ENCODE results near the gene PDE4B. TPM values are rescaled to one million over a fixed set of nuclear protein-coding genes. Genes with fewer than 3 reads are reported as not detected.

Gene PDE4B
- polyA plus RNA-seq, 1 donor from 2014 or later = 135 TPM

DNA sequence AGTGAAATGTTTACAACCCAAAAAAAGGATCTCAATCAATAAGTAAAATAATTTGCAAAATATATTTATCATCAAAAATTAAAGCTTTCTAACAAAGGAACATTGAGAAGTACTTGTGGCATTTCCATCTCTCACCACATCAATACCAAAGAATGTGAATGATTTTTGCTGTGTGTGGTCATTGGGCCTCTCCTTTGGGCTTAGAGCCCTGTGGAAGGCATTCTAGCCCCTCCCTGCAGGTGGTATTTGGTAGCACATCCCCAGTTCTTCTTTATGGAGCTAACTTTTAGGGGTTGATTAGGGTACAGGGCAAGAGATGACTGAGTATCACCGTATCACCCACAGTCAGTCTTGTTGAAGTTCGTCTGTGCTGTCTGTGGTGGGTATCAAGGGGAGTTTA, 447.1 kb downstream of the PDE4B start:
- no peak overlapping the region for H3K4me2 ChIP-seq (ENCODE audit: low read length)
- H3F3A ChIP-seq (ENCODE audit: insufficient read depth, low read length, poor library complexity, severe bottlenecking) = no peaks in the 10 kb centered on the region
- TF ChIP-seq EP300 (conservative IDR thresholded peaks at IDR 0.05; ENCODE audit: poor library complexity, severe bottlenecking) (no peak), RAD21 (conservative IDR thresholded peaks at IDR 0.05) (no peak), SMC3 (conservative IDR thresholded peaks at IDR 0.05; ENCODE audit: poor library complexity) (no peak), POLR2AphosphoS5 (IDR thresholded peaks at IDR 0.05) (no peak), MXI1 (conservative IDR thresholded peaks at IDR 0.05; ENCODE audit: poor library complexity, severe bottlenecking) (no peak), TAF1 (IDR thresholded peaks at IDR 0.05; ENCODE audit: low read depth) (no peak)

DNA sequence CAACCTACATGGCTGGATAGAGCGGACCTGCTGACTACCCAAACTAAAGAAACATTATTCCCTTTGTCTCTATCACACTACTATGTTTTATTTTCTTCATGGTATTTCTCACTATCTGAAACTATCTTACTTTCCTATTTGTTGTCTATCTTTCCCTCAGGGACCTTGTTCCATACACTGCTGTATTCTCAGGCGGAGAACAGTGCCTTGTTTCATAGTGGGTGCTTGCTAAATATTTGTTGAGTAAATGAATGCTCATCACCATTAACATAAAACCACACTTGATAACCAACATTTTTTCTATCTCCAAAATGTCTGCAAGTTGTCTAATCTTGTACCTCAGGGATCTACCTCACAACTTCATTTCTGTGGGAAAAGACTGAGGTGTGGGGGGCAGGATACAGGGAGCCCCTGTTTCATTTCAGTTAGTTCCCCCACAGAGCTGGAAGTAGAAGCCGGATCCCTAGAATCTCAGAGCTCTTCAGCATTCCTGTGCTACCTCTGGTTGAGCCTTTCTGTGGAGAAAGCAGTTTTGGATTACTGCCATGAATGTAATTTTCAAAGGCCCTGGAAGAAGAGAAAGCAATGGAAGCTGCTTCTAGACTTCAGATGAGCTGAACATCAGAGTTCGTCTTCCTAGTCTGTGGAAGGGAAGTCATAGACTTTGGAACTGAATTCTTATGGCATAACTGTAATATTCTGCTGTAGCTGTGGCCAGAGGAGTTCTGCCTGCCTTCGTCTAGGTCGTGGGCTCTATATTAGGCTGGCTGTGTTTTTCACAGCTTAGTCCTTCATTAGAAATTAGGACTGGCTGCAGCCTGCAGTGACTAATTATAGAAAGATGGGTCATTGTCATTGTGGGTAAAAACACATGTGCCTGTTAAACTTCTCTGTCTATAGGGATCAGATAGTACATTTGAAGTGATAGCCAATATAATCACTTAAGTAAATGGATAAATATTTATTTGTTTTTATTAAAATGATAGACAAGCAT, 448.1 kb downstream of the PDE4B start:
- Histone ChIP-seq H2AFZ (ENCODE audit: low read depth, low read length) (no peak overlapping the region), H3K4me2 (ENCODE audit: low read length) (no peak overlapping the region), H3K36me3 (ENCODE audit: insufficient read depth, low read length) (no peaks in the 10 kb centered on the region), H3K9me2 (ENCODE audit: insufficient read depth, low read length) (no peaks in the 10 kb centered on the region), H3K9ac (ENCODE audit: low read length) (no peak overlapping the region), H4K20me1 (ENCODE audit: insufficient read depth) (no peaks in the 10 kb centered on the region), H3K4me3 (ENCODE audit: low read length) (no peak overlapping the region), H3K27ac (ENCODE audit: low read length) (no peak overlapping the region), H3K79me2 (replicated peaks; ENCODE audit: insufficient read depth, low read length) (no peaks in the 10 kb centered on the region), H3K9me3 (ENCODE audit: low read length) (no peaks in the 10 kb centered on the region), H3K27me3 (ENCODE audit: insufficient read depth, low read depth, low read length) (no peaks in the 10 kb centered on the region), H3F3A (ENCODE audit: insufficient read depth, low read length, poor library complexity, severe bottlenecking) (no peaks in the 10 kb centered on the region)
- TF ChIP-seq EZH2 (IDR thresholded peaks at IDR 0.05; ENCODE audit: borderline replicate concordance, insufficient read depth, low read length, poor library complexity, severe bottlenecking) (no peak), EP300 (conservative IDR thresholded peaks at IDR 0.05; ENCODE audit: poor library complexity, severe bottlenecking) (no peak), RAD21 (conservative IDR thresholded peaks at IDR 0.05) (no peak), TAF1 (IDR thresholded peaks at IDR 0.05; ENCODE audit: low read depth) (no peak), MXI1 (conservative IDR thresholded peaks at IDR 0.05; ENCODE audit: poor library complexity, severe bottlenecking) (no peak), POLR2AphosphoS5 (IDR thresholded peaks at IDR 0.05) (no peak), SMC3 (conservative IDR thresholded peaks at IDR 0.05; ENCODE audit: poor library complexity) (no peak)
- TF ChIP-seq, protein P1, sequence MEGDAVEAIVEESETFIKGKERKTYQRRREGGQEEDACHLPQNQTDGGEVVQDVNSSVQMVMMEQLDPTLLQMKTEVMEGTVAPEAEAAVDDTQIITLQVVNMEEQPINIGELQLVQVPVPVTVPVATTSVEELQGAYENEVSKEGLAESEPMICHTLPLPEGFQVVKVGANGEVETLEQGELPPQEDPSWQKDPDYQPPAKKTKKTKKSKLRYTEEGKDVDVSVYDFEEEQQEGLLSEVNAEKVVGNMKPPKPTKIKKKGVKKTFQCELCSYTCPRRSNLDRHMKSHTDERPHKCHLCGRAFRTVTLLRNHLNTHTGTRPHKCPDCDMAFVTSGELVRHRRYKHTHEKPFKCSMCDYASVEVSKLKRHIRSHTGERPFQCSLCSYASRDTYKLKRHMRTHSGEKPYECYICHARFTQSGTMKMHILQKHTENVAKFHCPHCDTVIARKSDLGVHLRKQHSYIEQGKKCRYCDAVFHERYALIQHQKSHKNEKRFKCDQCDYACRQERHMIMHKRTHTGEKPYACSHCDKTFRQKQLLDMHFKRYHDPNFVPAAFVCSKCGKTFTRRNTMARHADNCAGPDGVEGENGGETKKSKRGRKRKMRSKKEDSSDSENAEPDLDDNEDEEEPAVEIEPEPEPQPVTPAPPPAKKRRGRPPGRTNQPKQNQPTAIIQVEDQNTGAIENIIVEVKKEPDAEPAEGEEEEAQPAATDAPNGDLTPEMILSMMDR (IDR thresholded peaks at IDR 0.05; ENCODE audit: poor library complexity, severe bottlenecking) = no peak
- TF ChIP-seq, protein P2, sequence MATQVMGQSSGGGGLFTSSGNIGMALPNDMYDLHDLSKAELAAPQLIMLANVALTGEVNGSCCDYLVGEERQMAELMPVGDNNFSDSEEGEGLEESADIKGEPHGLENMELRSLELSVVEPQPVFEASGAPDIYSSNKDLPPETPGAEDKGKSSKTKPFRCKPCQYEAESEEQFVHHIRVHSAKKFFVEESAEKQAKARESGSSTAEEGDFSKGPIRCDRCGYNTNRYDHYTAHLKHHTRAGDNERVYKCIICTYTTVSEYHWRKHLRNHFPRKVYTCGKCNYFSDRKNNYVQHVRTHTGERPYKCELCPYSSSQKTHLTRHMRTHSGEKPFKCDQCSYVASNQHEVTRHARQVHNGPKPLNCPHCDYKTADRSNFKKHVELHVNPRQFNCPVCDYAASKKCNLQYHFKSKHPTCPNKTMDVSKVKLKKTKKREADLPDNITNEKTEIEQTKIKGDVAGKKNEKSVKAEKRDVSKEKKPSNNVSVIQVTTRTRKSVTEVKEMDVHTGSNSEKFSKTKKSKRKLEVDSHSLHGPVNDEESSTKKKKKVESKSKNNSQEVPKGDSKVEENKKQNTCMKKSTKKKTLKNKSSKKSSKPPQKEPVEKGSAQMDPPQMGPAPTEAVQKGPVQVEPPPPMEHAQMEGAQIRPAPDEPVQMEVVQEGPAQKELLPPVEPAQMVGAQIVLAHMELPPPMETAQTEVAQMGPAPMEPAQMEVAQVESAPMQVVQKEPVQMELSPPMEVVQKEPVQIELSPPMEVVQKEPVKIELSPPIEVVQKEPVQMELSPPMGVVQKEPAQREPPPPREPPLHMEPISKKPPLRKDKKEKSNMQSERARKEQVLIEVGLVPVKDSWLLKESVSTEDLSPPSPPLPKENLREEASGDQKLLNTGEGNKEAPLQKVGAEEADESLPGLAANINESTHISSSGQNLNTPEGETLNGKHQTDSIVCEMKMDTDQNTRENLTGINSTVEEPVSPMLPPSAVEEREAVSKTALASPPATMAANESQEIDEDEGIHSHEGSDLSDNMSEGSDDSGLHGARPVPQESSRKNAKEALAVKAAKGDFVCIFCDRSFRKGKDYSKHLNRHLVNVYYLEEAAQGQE (IDR thresholded peaks at IDR 0.05; ENCODE audit: borderline replicate concordance) = no peak

More for the DNA sequence above, 447.1 kb downstream of the PDE4B start:
- H3K9me3 ChIP-seq (ENCODE audit: low read length) = no peaks in the 10 kb centered on the region
- no peak overlapping the region for H3K27ac ChIP-seq (ENCODE audit: low read length)
- no peaks in the 10 kb centered on the region for H3K27me3 ChIP-seq (ENCODE audit: insufficient read depth, low read depth, low read length)
- H3K4me3 ChIP-seq (ENCODE audit: low read length) = no peak overlapping the region
- H3K9ac ChIP-seq (ENCODE audit: low read length) = no peak overlapping the region
- H2AFZ ChIP-seq (ENCODE audit: low read depth, low read length) = no peak overlapping the region
- H3K36me3 ChIP-seq (ENCODE audit: insufficient read depth, low read length) = no peaks in the 10 kb centered on the region
- H3K9me2 ChIP-seq (ENCODE audit: insufficient read depth, low read length) = no peaks in the 10 kb centered on the region
- no peaks in the 10 kb centered on the region for H3K79me2 ChIP-seq (replicated peaks; ENCODE audit: insufficient read depth, low read length)
- H4K20me1 ChIP-seq (ENCODE audit: insufficient read depth) = no peaks in the 10 kb centered on the region

All from neural cell (in vitro differentiated cells).